Measurements from ENCODE around the gene CD34. TPM values are rescaled to one million over a fixed set of nuclear protein-coding genes. Genes with fewer than 3 reads are reported as not detected.

Gene CD34
- total RNA-seq, 1 donor from 2014 or later: 1.2 TPM

GRCh38 chr1:207876131-207876530 lies 34.8 kb downstream of the CD34 start:
- Mint-ChIP-seq H3K4me3 (no peak overlapping the region), H3K27me3 (ENCODE audit: low read depth) (peaks cover 66% of the 10 kb centered on the region), H3K9me3 (no peaks in the 10 kb centered on the region), H3K36me3 (no peaks in the 10 kb centered on the region), H3K27ac (no peak overlapping the region), H3K4me1 (peaks cover 6% of the 10 kb centered on the region)
- no peak for TF ChIP-seq CTCF (IDR thresholded peaks at IDR 0.05; ENCODE audit: unreplicated experiment)
- no peak for DNase-seq (ENCODE audit: low spot score in 2 of 2, unreplicated experiment in 2 of 2)

GRCh38 chr1:207875532-207875931 lies 35.4 kb downstream of the CD34 start:
- no peak overlapping the region for H3K4me3 Mint-ChIP-seq
- H3K4me1 Mint-ChIP-seq: peaks cover 7% of the 10 kb centered on the region
- no peaks in the 10 kb centered on the region for H3K36me3 Mint-ChIP-seq
- no peak for DNase-seq (ENCODE audit: low spot score in 2 of 2, unreplicated experiment in 2 of 2)
- H3K9me3 Mint-ChIP-seq: no peaks in the 10 kb centered on the region
- H3K27me3 Mint-ChIP-seq (ENCODE audit: low read depth): peaks cover 70% of the 10 kb centered on the region
- no peak for TF ChIP-seq CTCF (IDR thresholded peaks at IDR 0.05; ENCODE audit: unreplicated experiment)
- no peak overlapping the region for H3K27ac Mint-ChIP-seq

GRCh38 chr1:207873055-207873890 lies 37.7 kb downstream of the CD34 start:
- no peak for TF ChIP-seq CTCF (IDR thresholded peaks at IDR 0.05; ENCODE audit: unreplicated experiment)
- Mint-ChIP-seq H3K27ac (no peak overlapping the region), H3K4me3 (no peak overlapping the region), H3K9me3 (no peaks in the 10 kb centered on the region), H3K4me1 (peaks cover 16% of the 10 kb centered on the region), H3K36me3 (no peaks in the 10 kb centered on the region), H3K27me3 (ENCODE audit: low read depth) (peaks cover 59% of the 10 kb centered on the region)
- no peak for DNase-seq (ENCODE audit: low spot score in 2 of 2, unreplicated experiment in 2 of 2)

- no peaks in the 10 kb centered on the region for H3K9me3 Mint-ChIP-seq
- no peak overlapping the region for H3K4me3 Mint-ChIP-seq
- peaks cover 56% of the 10 kb centered on the region for H3K27me3 Mint-ChIP-seq (ENCODE audit: low read depth)
- H3K27ac Mint-ChIP-seq: no peak overlapping the region
- H3K36me3 Mint-ChIP-seq: no peaks in the 10 kb centered on the region
- no peak for TF ChIP-seq CTCF (IDR thresholded peaks at IDR 0.05; ENCODE audit: unreplicated experiment)
- H3K4me1 Mint-ChIP-seq: peaks cover 21% of the 10 kb centered on the region
- no peak for DNase-seq (ENCODE audit: low spot score in 2 of 2, unreplicated experiment in 2 of 2)
Measured at GRCh38 chr1:207872621-207873020, 38.3 kb downstream of the CD34 start.

GRCh38 chr1:207871117-207871649 lies 39.7 kb downstream of the CD34 start:
- no peak overlapping the region for H3K4me3 Mint-ChIP-seq
- no peak for DNase-seq (ENCODE audit: low spot score in 2 of 2, unreplicated experiment in 2 of 2)
- no peak for TF ChIP-seq CTCF (IDR thresholded peaks at IDR 0.05; ENCODE audit: unreplicated experiment)
- no peaks in the 10 kb centered on the region for H3K36me3 Mint-ChIP-seq
- H3K27ac Mint-ChIP-seq: no peak overlapping the region
- H3K9me3 Mint-ChIP-seq: no peaks in the 10 kb centered on the region
- H3K4me1 Mint-ChIP-seq: peaks cover 23% of the 10 kb centered on the region
- H3K27me3 Mint-ChIP-seq (ENCODE audit: low read depth): peaks cover 49% of the 10 kb centered on the region

Data from mesothelial cell of epicardium (in vitro differentiated cells).